ENCODE results near the gene ACP6. TPM values are rescaled to one million over a fixed set of nuclear protein-coding genes. Genes with fewer than 3 reads are reported as not detected.

ACP6 gene
- total and polyA plus RNA-seq, 2 of the 13 experiments (the other 11 are each of a cell fraction or from before 2014, with no cell fraction given): 18.1 to 33.7 TPM

GRCh38 chr1:147669469-147670318 lies 630 bp downstream of the ACP6 start (continued):
- TF ChIP-seq DPF2 (CRISPR knock-in tag; IDR thresholded peaks at IDR 0.05; ENCODE audit: borderline replicate concordance, low read depth) (no peak), HIC2 (CRISPR knock-in tag; IDR thresholded peaks at IDR 0.05; ENCODE audit: low read depth) (no peak), SMARCC2 (IDR thresholded peaks at IDR 0.05) (no peak), SALL1 (CRISPR knock-in tag; IDR thresholded peaks at IDR 0.05) (peak; percentile 64), ZNF782 (CRISPR knock-in tag; IDR thresholded peaks at IDR 0.05; ENCODE audit: borderline replicate concordance) (peak; percentile 85), ZNF318 (CRISPR knock-in tag; IDR thresholded peaks at IDR 0.05) (0 out of 2 replicates have a peak, but pooled peaks have one; percentile 27), NFKB2 (CRISPR knock-in tag; IDR thresholded peaks at IDR 0.05; ENCODE audit: borderline replicate concordance) (peak; percentile 86; the same call in 1 of the 2 replicates), GATAD2A (CRISPR knock-in tag; IDR thresholded peaks at IDR 0.05) (0 out of 2 replicates have a peak, but pooled peaks have one; percentile 20), ETV5 (CRISPR knock-in tag; IDR thresholded peaks at IDR 0.05; ENCODE audit: borderline replicate concordance) (no peak), ZNF326 (CRISPR knock-in tag; IDR thresholded peaks at IDR 0.05; ENCODE audit: borderline replicate concordance) (no peak), E2F2 (CRISPR knock-in tag; IDR thresholded peaks at IDR 0.05; ENCODE audit: borderline replicate concordance) (0 out of 2 replicates have a peak, but pooled peaks have one; percentile 49), GPN1 (CRISPR knock-in tag; IDR thresholded peaks at IDR 0.05; ENCODE audit: borderline replicate concordance) (no peak), NR0B2 (CRISPR knock-in tag; IDR thresholded peaks at IDR 0.05) (0 out of 2 replicates have a peak, but pooled peaks have one; percentile 38)
